ENCODE data around the gene UBR1. TPM values are rescaled to one million over a fixed set of nuclear protein-coding genes. Genes with fewer than 3 reads are reported as not detected.
"Not testable (repeated sequence)": the region's sequence is repeated elsewhere in the genome, so short reads cannot be mapped to it uniquely, and the experiment has no call there.

Gene UBR1
- total RNA-seq, 2 experiments from 2014 or later = 41.8 to 42.4 TPM

- H3K4me3 Mint-ChIP-seq; POLR2A ChIA-PET; H3K27ac Mint-ChIP-seq; H3K36me3 Mint-ChIP-seq (ENCODE audit: low read depth); H3K4me1 Mint-ChIP-seq; DNase-seq; H3K27me3 Mint-ChIP-seq; H3K9me3 Mint-ChIP-seq: not testable (repeated sequence)
- CTCF ChIA-PET = interaction anchor here (0.8 kb wide), 1 partner anchor 32 kb away, joined by 3 read pairs; no protein-coding TSS in a partner anchor
These were observed 211.9 kb downstream of the UBR1 start for GRCh38 chr15:42893911-42894310.

Other genes starting within 250 kb of the UBR1 start
- 10 to 100 TPM; 14.6 to 18.6 TPM for gene TTBK2, start 185.3 kb downstream of the UBR1 start, total RNA-seq
- gene TMEM62, start 27.5 kb upstream of the UBR1 start, total RNA-seq = 10 to 100 TPM; 24.2 to 24.9 TPM
- gene CCNDBP1, start 79.4 kb upstream of the UBR1 start, total RNA-seq = 100 to 1,000 TPM; 103 to 108 TPM
- not detected for gene EPB42, start 115.0 kb upstream of the UBR1 start, total RNA-seq
- under 1 TPM; 0.20 to 0.28 TPM for gene TGM5, start 160.9 kb upstream of the UBR1 start, total RNA-seq
- gene TGM7, start 196.2 kb upstream of the UBR1 start, total RNA-seq = not detected
- 1 to 10 TPM; 8.9 to 9.5 TPM for gene LCMT2, start 224.5 kb upstream of the UBR1 start, total RNA-seq

All from activated CD4-positive, alpha-beta memory T cell treated with anti-CD3 and anti-CD28 coated beads, Interleukin-2, amount 10 ng/mL, durations not matched to agents 7 days and 5 days (primary cell).